ENCODE data around the gene SHFL.

Gene SHFL

GRCh38 chr19:10112037-10112761 lies 26.1 kb downstream of the SHFL start:
- ChIA-PET CTCF (interaction anchor here (0.6 to 2.0 kb wide), 4 partner anchors 8 to 1598 kb away, joined by 3 to 27 read pairs (median 4); no protein-coding TSS in a partner anchor), POLR2A (interaction anchor here (0.7 to 3.7 kb wide), 3 partner anchors 12 to 205 kb away, joined by 3 to 14 read pairs (median 4); no protein-coding TSS in a partner anchor)
- TF ChIP-seq ZNF248 (tag by site-specific recombination; IDR thresholded peaks at IDR 0.05) = no peak
- TF ChIP-seq ZNF560 (tag by site-specific recombination; IDR thresholded peaks at IDR 0.05; ENCODE audit: borderline replicate concordance) = no peak
- TF ChIP-seq ZNF670 (tag by site-specific recombination; IDR thresholded peaks at IDR 0.05; ENCODE audit: low read depth) = no peak
- TF ChIP-seq ZNF169 (tag by site-specific recombination; IDR thresholded peaks at IDR 0.05) = no peak
- TF ChIP-seq ZNF350 (tag by site-specific recombination; IDR thresholded peaks at IDR 0.05) = no peak
- TF ChIP-seq PATZ1 (tag by site-specific recombination; IDR thresholded peaks at IDR 0.05) = peak; percentile 11; the same call in 1 of the 2 replicates
- TF ChIP-seq ZXDB (tag by site-specific recombination; IDR thresholded peaks at IDR 0.05) = no peak
- TF ChIP-seq KLF8 (tag by site-specific recombination; IDR thresholded peaks at IDR 0.05) = no peak; the same call in 1 of the 2 replicates
- no peak for TF ChIP-seq ZBTB44 (tag by site-specific recombination; IDR thresholded peaks at IDR 0.05)
- TF ChIP-seq ZNF639 (tag by site-specific recombination; IDR thresholded peaks at IDR 0.05) = no peak
- TF ChIP-seq HOXA7 (CRISPR knock-in tag; IDR thresholded peaks at IDR 0.05; ENCODE audit: borderline replicate concordance) = no peak
- no peak for TF ChIP-seq ZNF302 (tag by site-specific recombination; IDR thresholded peaks at IDR 0.05; ENCODE audit: low read depth)
- TF ChIP-seq ZNF366 (tag by site-specific recombination; conservative IDR thresholded peaks at IDR 0.05) = no peak
- peak; percentile 76 for TF ChIP-seq ZNF10 (tag by site-specific recombination; IDR thresholded peaks at IDR 0.05)
- TF ChIP-seq ZBTB20 (tag by site-specific recombination; IDR thresholded peaks at IDR 0.05) = peak; percentile 39; the same call in 1 of the 2 replicates
- no peak for TF ChIP-seq PRDM1 (tag by site-specific recombination; IDR thresholded peaks at IDR 0.05)
- TF ChIP-seq ZNF473 (tag by site-specific recombination; IDR thresholded peaks at IDR 0.05) = no peak
- TF ChIP-seq ZNF19 (tag by site-specific recombination; IDR thresholded peaks at IDR 0.05; ENCODE audit: low read depth) = no peak
- TF ChIP-seq REST (tag by site-specific recombination; IDR thresholded peaks at IDR 0.05) = no peak
- TF ChIP-seq ZNF16 (tag by site-specific recombination; IDR thresholded peaks at IDR 0.05; ENCODE audit: low read depth) = no peak
- TF ChIP-seq HIC1 (tag by site-specific recombination; IDR thresholded peaks at IDR 0.05) = peak; percentile 74
- no peak for TF ChIP-seq MEIS1 (CRISPR knock-in tag; IDR thresholded peaks at IDR 0.05; ENCODE audit: borderline replicate concordance)
- TF ChIP-seq ZNF140 (tag by site-specific recombination; IDR thresholded peaks at IDR 0.05) = no peak
- TF ChIP-seq GLIS1 (tag by site-specific recombination; IDR thresholded peaks at IDR 0.05) = no peak; the same call in 1 of the 2 replicates
- TF ChIP-seq ZNF510 (tag by site-specific recombination; IDR thresholded peaks at IDR 0.05; ENCODE audit: insufficient replicate concordance) = no peak
- no peak for TF ChIP-seq ZNF596 (tag by site-specific recombination; IDR thresholded peaks at IDR 0.05)

More at GRCh38 chr19:10112037-10112761, 26.1 kb downstream of the SHFL start:
- H3K4me3 ChIP-seq (ENCODE audit: low read depth, low read length) = no peak overlapping the region
- H3K36me3 ChIP-seq (ENCODE audit: control insufficient read depth in 2 of 2, insufficient read depth in 1 of 2, low read length in 2 of 2) = peaks cover 14 to 88% of the 10 kb centered on the region in 2 experiments; a peak in 2 of 3 replicates
- no peaks in the 10 kb centered on the region for H3K9me3 ChIP-seq (ENCODE audit: control insufficient read depth, insufficient read depth, low read depth, low read length)
- no peak overlapping the region for H3K27ac ChIP-seq (ENCODE audit: extremely low read depth, low read depth, low read length)
- no peaks in the 10 kb centered on the region for H3K4me1 ChIP-seq (ENCODE audit: control insufficient read depth, insufficient read depth, low read length)

All from HEK293 (cell line).